HEK293 (cell line): ENCODE results near the gene CNTRL.

ENCODE experiments used
- CTCF ChIA-PET: fragments of 350-600 bp; formaldehyde crosslinking; extraction: SDS; loops from one replicate; lab custom pipeline; 2021; ENCODE audit warnings: antibody characterized with exemption; lab: Yijun Ruan, JAX
- POLR2A ChIA-PET: fragments of 300-600 bp; formaldehyde crosslinking; extraction: SDS; loops from one replicate; lab custom pipeline; 2020; ENCODE audit warnings: antibody characterized with exemption, inconsistent platforms; lab: Yijun Ruan, JAX
- H3K27ac ChIP-seq: fragments of 200-500 bp; sonication (Bioruptor generic); 2 replicates; pipeline ENCODE4 v1.5.1; 2014; ENCODE audit warnings: low read depth, low read length, control low read depth, inconsistent platforms; ENCODE audit errors: extremely low read depth
- H3K36me3 ChIP-seq, 2 experiments: fragments of 200-500 bp in 1 of 2; sonication (Bioruptor generic) in 1 of 2; 1 replicate in 1 of 2; 2 replicates in 1 of 2; pipeline ENCODE4 v1.5.1; 2014 to 2017; ENCODE audit warnings: inconsistent platforms in 2 of 2, low read length in 2 of 2; ENCODE audit not compliant: control insufficient read depth in 2 of 2, insufficient read depth in 1 of 2
- H3K4me1 ChIP-seq: fragments of 200-500 bp; sonication (Bioruptor generic); 2 replicates; pipeline ENCODE4 v1.5.1; 2014; ENCODE audit warnings: mild to moderate bottlenecking, low read length, inconsistent platforms; ENCODE audit not compliant: control insufficient read depth, insufficient read depth
- H3K4me3 ChIP-seq: 2 replicates; pipeline ENCODE4 v1.5.1; 2011; ENCODE audit warnings: low read depth, mild to moderate bottlenecking, control low read depth, low read length, moderate library complexity
- H3K9me3 ChIP-seq: fragments of 200-500 bp; sonication (Bioruptor generic); 2 replicates; pipeline ENCODE4 v1.5.1; 2014; ENCODE audit warnings: low read depth, low read length, inconsistent platforms; ENCODE audit not compliant: control insufficient read depth, insufficient read depth
- BCL11A ChIP-seq: fragments of 450-650 bp; formaldehyde crosslinking; IDR thresholded peaks from 2 replicates; pipeline ENCODE4 v1.5.1; 2016; ENCODE audit warnings: low read depth, missing biosample characterization, missing genetic modification characterization
- EGR2 ChIP-seq: fragments of 450-650 bp; formaldehyde crosslinking; IDR thresholded peaks from 2 replicates; pipeline ENCODE4 v1.5.1; 2016; ENCODE audit warnings: low read depth, missing biosample characterization, missing genetic modification characterization
- GLIS1 ChIP-seq: fragments of 450-650 bp; formaldehyde crosslinking; IDR thresholded peaks from 2 replicates; pipeline ENCODE4 v1.5.1; 2016; ENCODE audit warnings: missing biosample characterization, missing genetic modification characterization
- ZNF175 ChIP-seq: fragments of 450-650 bp; formaldehyde crosslinking; IDR thresholded peaks from 2 replicates; pipeline ENCODE4 v1.5.1; 2016; ENCODE audit warnings: missing biosample characterization, missing genetic modification characterization
- ZNF391 ChIP-seq: fragments of 450-650 bp; formaldehyde crosslinking; IDR thresholded peaks from 2 replicates; pipeline ENCODE4 v1.5.1; 2016; ENCODE audit warnings: low read depth, missing biosample characterization, missing genetic modification characterization, borderline replicate concordance
- ZNF404 ChIP-seq: fragments of 450-650 bp; formaldehyde crosslinking; IDR thresholded peaks from 2 replicates; pipeline ENCODE4 v1.5.1; 2017; ENCODE audit warnings: missing biosample characterization, missing genetic modification characterization
- ZNF707 ChIP-seq: fragments of 450-650 bp; formaldehyde crosslinking; IDR thresholded peaks from 2 replicates; pipeline ENCODE4 v1.5.1; 2016; ENCODE audit warnings: missing biosample characterization, missing genetic modification characterization
- ZSCAN23 ChIP-seq: fragments of 450-650 bp; formaldehyde crosslinking; IDR thresholded peaks from 2 replicates; pipeline ENCODE4 v1.5.1; 2016; ENCODE audit warnings: missing biosample characterization, missing genetic modification characterization
- TF ChIP-seq, protein P1 (sequence below): fragments of 450-650 bp; formaldehyde crosslinking; IDR thresholded peaks from 2 replicates; pipeline ENCODE4 v1.5.0; 2017; ENCODE audit warnings: missing biosample characterization, missing genetic modification characterization, borderline replicate concordance
- TF ChIP-seq, protein P2 (sequence below): fragments of 450-650 bp; formaldehyde crosslinking; conservative IDR thresholded peaks from 2 replicates; pipeline ENCODE4 v1.5.1; 2016; ENCODE audit warnings: low read depth, missing biosample characterization, missing genetic modification characterization
- TF ChIP-seq, protein P3 (sequence below): fragments of 450-650 bp; formaldehyde crosslinking; IDR thresholded peaks from 2 replicates; pipeline ENCODE4 v1.5.1; 2016; ENCODE audit warnings: missing biosample characterization, missing genetic modification characterization, borderline replicate concordance
- TF ChIP-seq, protein P4 (sequence below): fragments of 450-650 bp; formaldehyde crosslinking; IDR thresholded peaks from 2 replicates; pipeline ENCODE4 v1.5.1; 2016; ENCODE audit warnings: missing biosample characterization, missing genetic modification characterization
- TF ChIP-seq, protein P5 (sequence below): fragments of 450-650 bp; formaldehyde crosslinking; IDR thresholded peaks from 2 replicates; pipeline ENCODE4 v1.5.1; 2016; ENCODE audit warnings: missing biosample characterization, missing genetic modification characterization, borderline replicate concordance

Gene CNTRL

DNA sequence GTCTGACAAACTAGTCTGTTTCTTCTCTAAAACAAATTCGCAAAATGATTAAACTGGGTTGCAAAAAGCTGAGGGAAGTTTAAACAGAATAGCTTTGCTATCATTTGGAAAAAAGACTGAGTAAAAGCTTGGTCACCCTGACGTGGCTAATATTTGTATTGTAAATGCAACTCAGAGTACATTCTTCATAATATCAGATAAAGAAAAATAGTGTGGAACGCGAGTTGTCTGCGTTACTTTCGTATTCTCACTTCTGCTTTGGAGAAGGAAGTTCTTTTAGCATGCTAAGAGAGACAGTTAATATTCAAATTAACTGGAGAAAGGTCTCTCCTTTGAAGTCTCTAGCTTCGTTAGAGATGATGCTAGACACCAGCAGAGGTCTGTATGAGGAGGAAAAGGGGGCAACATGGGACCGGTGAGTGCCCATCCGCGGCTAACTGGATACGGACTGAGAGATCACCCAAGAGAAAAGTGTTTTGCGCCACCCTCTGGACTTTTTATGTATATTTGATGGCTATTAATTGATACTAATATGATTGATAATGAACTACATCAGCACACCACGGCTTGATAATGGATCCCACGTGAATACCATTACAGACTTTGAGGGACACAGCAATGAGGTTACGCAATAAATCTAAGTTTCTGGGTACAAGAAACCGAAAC, 2.9 kb upstream of the CNTRL start:
- ChIA-PET POLR2A (no interaction called here), CTCF (interaction anchor here (0.6 to 2.4 kb wide), 5 partner anchors 11 to 283 kb away, joined by 3 to 11 read pairs (median 5); no protein-coding TSS in a partner anchor)
- Histone ChIP-seq H3K36me3 (no peaks in the 10 kb centered on the region), H3K4me1 (peaks cover 2% of the 10 kb centered on the region; the same call in 1 of the 2 replicates), H3K27ac (no peak overlapping the region), H3K4me3 (no peak overlapping the region), H3K9me3 (no peaks in the 10 kb centered on the region)
- TF ChIP-seq, protein P1, sequence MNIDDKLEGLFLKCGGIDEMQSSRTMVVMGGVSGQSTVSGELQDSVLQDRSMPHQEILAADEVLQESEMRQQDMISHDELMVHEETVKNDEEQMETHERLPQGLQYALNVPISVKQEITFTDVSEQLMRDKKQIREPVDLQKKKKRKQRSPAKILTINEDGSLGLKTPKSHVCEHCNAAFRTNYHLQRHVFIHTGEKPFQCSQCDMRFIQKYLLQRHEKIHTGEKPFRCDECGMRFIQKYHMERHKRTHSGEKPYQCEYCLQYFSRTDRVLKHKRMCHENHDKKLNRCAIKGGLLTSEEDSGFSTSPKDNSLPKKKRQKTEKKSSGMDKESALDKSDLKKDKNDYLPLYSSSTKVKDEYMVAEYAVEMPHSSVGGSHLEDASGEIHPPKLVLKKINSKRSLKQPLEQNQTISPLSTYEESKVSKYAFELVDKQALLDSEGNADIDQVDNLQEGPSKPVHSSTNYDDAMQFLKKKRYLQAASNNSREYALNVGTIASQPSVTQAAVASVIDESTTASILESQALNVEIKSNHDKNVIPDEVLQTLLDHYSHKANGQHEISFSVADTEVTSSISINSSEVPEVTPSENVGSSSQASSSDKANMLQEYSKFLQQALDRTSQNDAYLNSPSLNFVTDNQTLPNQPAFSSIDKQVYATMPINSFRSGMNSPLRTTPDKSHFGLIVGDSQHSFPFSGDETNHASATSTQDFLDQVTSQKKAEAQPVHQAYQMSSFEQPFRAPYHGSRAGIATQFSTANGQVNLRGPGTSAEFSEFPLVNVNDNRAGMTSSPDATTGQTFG (tag by site-specific recombination), result no peak
- TF ChIP-seq, protein P2, sequence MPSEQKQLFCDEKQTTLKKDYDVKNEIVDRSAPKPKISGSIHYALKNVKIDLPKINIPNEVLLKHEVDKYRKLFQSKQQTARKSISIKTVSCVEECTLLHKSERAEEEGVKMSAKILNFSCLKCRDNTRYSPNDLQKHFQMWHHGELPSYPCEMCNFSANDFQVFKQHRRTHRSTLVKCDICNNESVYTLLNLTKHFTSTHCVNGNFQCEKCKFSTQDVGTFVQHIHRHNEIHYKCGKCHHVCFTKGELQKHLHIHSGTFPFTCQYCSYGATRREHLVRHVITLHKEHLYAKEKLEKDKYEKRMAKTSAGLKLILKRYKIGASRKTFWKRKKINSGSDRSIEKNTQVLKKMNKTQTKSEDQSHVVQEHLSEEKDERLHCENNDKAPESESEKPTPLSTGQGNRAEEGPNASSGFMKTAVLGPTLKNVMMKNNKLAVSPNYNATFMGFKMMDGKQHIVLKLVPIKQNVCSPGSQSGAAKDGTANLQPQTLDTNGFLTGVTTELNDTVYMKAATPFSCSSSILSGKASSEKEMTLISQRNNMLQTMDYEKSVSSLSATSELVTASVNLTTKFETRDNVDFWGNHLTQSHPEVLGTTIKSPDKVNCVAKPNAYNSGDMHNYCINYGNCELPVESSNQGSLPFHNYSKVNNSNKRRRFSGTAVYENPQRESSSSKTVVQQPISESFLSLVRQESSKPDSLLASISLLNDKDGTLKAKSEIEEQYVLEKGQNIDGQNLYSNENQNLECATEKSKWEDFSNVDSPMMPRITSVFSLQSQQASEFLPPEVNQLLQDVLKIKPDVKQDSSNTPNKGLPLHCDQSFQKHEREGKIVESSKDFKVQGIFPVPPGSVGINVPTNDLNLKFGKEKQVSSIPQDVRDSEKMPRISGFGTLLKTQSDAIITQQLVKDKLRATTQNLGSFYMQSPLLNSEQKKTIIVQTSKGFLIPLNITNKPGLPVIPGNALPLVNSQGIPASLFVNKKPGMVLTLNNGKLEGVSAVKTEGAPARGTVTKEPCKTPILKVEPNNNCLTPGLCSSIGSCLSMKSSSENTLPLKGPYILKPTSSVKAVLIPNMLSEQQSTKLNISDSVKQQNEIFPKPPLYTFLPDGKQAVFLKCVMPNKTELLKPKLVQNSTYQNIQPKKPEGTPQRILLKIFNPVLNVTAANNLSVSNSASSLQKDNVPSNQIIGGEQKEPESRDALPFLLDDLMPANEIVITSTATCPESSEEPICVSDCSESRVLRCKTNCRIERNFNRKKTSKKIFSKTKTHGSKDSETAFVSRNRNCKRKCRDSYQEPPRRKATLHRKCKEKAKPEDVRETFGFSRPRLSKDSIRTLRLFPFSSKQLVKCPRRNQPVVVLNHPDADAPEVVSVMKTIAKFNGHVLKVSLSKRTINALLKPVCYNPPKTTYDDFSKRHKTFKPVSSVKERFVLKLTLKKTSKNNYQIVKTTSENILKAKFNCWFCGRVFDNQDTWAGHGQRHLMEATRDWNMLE (tag by site-specific recombination), result no peak
- TF ChIP-seq ZNF175 (tag by site-specific recombination) (no peak), BCL11A (no peak), ZNF707 (tag by site-specific recombination) (no peak), ZNF391 (tag by site-specific recombination) (no peak), EGR2 (no peak), ZSCAN23 (tag by site-specific recombination) (no peak), ZNF404 (tag by site-specific recombination) (no peak), GLIS1 (no peak)
- TF ChIP-seq, protein P3, sequence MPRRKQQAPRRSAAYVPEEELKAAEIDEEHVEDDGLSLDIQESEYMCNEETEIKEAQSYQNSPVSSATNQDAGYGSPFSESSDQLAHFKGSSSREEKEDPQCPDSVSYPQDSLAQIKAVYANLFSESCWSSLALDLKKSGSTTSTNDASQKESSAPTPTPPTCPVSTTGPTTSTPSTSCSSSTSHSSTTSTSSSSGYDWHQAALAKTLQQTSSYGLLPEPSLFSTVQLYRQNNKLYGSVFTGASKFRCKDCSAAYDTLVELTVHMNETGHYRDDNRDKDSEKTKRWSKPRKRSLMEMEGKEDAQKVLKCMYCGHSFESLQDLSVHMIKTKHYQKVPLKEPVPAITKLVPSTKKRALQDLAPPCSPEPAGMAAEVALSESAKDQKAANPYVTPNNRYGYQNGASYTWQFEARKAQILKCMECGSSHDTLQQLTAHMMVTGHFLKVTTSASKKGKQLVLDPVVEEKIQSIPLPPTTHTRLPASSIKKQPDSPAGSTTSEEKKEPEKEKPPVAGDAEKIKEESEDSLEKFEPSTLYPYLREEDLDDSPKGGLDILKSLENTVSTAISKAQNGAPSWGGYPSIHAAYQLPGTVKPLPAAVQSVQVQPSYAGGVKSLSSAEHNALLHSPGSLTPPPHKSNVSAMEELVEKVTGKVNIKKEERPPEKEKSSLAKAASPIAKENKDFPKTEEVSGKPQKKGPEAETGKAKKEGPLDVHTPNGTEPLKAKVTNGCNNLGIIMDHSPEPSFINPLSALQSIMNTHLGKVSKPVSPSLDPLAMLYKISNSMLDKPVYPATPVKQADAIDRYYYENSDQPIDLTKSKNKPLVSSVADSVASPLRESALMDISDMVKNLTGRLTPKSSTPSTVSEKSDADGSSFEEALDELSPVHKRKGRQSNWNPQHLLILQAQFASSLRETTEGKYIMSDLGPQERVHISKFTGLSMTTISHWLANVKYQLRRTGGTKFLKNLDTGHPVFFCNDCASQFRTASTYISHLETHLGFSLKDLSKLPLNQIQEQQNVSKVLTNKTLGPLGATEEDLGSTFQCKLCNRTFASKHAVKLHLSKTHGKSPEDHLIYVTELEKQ (tag by site-specific recombination), result no peak
- TF ChIP-seq, protein P4, sequence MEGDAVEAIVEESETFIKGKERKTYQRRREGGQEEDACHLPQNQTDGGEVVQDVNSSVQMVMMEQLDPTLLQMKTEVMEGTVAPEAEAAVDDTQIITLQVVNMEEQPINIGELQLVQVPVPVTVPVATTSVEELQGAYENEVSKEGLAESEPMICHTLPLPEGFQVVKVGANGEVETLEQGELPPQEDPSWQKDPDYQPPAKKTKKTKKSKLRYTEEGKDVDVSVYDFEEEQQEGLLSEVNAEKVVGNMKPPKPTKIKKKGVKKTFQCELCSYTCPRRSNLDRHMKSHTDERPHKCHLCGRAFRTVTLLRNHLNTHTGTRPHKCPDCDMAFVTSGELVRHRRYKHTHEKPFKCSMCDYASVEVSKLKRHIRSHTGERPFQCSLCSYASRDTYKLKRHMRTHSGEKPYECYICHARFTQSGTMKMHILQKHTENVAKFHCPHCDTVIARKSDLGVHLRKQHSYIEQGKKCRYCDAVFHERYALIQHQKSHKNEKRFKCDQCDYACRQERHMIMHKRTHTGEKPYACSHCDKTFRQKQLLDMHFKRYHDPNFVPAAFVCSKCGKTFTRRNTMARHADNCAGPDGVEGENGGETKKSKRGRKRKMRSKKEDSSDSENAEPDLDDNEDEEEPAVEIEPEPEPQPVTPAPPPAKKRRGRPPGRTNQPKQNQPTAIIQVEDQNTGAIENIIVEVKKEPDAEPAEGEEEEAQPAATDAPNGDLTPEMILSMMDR (tag by site-specific recombination), result no peak
- TF ChIP-seq, protein P5, sequence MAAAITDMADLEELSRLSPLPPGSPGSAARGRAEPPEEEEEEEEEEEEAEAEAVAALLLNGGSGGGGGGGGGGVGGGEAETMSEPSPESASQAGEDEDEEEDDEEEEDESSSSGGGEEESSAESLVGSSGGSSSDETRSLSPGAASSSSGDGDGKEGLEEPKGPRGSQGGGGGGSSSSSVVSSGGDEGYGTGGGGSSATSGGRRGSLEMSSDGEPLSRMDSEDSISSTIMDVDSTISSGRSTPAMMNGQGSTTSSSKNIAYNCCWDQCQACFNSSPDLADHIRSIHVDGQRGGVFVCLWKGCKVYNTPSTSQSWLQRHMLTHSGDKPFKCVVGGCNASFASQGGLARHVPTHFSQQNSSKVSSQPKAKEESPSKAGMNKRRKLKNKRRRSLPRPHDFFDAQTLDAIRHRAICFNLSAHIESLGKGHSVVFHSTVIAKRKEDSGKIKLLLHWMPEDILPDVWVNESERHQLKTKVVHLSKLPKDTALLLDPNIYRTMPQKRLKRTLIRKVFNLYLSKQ (tag by site-specific recombination), result no peak
